ENCODE measurements around the gene EEF1A1. TPM values are rescaled to one million over a fixed set of nuclear protein-coding genes. Genes with fewer than 3 reads are reported as not detected.
A peak's percentile ranks its signal among the peaks of the same experiment; 100 is the strongest.
"Not testable (repeated sequence)": the region's sequence is repeated elsewhere in the genome, so short reads cannot be mapped to it uniquely, and the experiment has no call there.

EEF1A1 gene
- total RNA-seq, 1 donor from 2014 or later, result 11,869 TPM

GRCh38 chr6:73518100-73518981 lies 2.5 kb downstream of the EEF1A1 start:
- Mint-ChIP-seq H3K4me1 (peaks cover 61% of the 10 kb centered on the region), H3K27me3 (ENCODE audit: low read depth) (peaks cover 49% of the 10 kb centered on the region), H3K36me3 (ENCODE audit: low read depth) (peaks cover 54% of the 10 kb centered on the region), H3K4me3 (peak overlapping the region; percentile 94), H3K27ac (ENCODE audit: unreplicated experiment) (peak overlapping the region; percentile 99)
- DNase-seq (ENCODE audit: low read depth, low spot score); H3K9me3 Mint-ChIP-seq: not testable (repeated sequence)

- no peak for TF ChIP-seq CTCF (conservative IDR thresholded peaks at IDR 0.05)
- no peak for DNase-seq (ENCODE audit: low read depth, low spot score)
- Mint-ChIP-seq H3K27ac (ENCODE audit: unreplicated experiment) (peak overlapping the region; percentile 83), H3K4me3 (peak overlapping the region; percentile 86), H3K9me3 (no peaks in the 10 kb centered on the region), H3K4me1 (peaks cover 57% of the 10 kb centered on the region), H3K27me3 (ENCODE audit: low read depth) (peaks cover 56% of the 10 kb centered on the region), H3K36me3 (ENCODE audit: low read depth) (peaks cover 58% of the 10 kb centered on the region)
These were observed 4.0 kb downstream of the EEF1A1 start for GRCh38 chr6:73516514-73517489.

- no peak for TF ChIP-seq CTCF (conservative IDR thresholded peaks at IDR 0.05)
- Mint-ChIP-seq H3K9me3 (no peaks in the 10 kb centered on the region), H3K4me3 (peak overlapping the region; percentile 86), H3K4me1 (peaks cover 48% of the 10 kb centered on the region), H3K27me3 (ENCODE audit: low read depth) (peaks cover 49% of the 10 kb centered on the region), H3K36me3 (ENCODE audit: low read depth) (peaks cover 51% of the 10 kb centered on the region), H3K27ac (ENCODE audit: unreplicated experiment) (no peak overlapping the region)
- no peak for DNase-seq (ENCODE audit: low read depth, low spot score)
These were observed 5.6 kb downstream of the EEF1A1 start for GRCh38 chr6:73515204-73515655.

- H3K36me3 Mint-ChIP-seq (ENCODE audit: low read depth), result peaks cover 46% of the 10 kb centered on the region
- H3K9me3 Mint-ChIP-seq, result no peaks in the 10 kb centered on the region
- peak overlapping the region; percentile 86 for H3K4me3 Mint-ChIP-seq
These were observed 6.1 kb downstream of the EEF1A1 start for GRCh38 chr6:73514746-73515110.

GRCh38 chr6:73513496-73513854 lies 7.4 kb downstream of the EEF1A1 start:
- H3K27me3 Mint-ChIP-seq (ENCODE audit: low read depth), result peaks cover 37% of the 10 kb centered on the region
- no peaks in the 10 kb centered on the region for H3K9me3 Mint-ChIP-seq

More at GRCh38 chr6:73514746-73515110, 6.1 kb downstream of the EEF1A1 start:
- TF ChIP-seq CTCF (conservative IDR thresholded peaks at IDR 0.05), result no peak
- Mint-ChIP-seq H3K4me1 (peaks cover 46% of the 10 kb centered on the region), H3K27me3 (ENCODE audit: low read depth) (peaks cover 45% of the 10 kb centered on the region), H3K27ac (ENCODE audit: unreplicated experiment) (no peak overlapping the region)
- no peak for DNase-seq (ENCODE audit: low read depth, low spot score)

More at GRCh38 chr6:73513496-73513854, 7.4 kb downstream of the EEF1A1 start:
- Mint-ChIP-seq H3K4me3 (peak overlapping the region; percentile 86), H3K36me3 (ENCODE audit: low read depth) (peaks cover 34% of the 10 kb centered on the region), H3K27ac (ENCODE audit: unreplicated experiment) (no peak overlapping the region), H3K4me1 (peaks cover 33% of the 10 kb centered on the region)
- no peak for TF ChIP-seq CTCF (conservative IDR thresholded peaks at IDR 0.05)
- no peak for DNase-seq (ENCODE audit: low read depth, low spot score)

Measured in neural crest cell (in vitro differentiated cells).